OCI-LY3 (cell line): ENCODE measurements around the gene RNGTT.

Source experiments
- H2AFZ ChIP-seq: fragments of 200-600, 300-600 bp; shearing (Covaris generic); 2 replicates; pipeline ENCODE4 v1.6.0; 2014; ENCODE audit warnings: antibody characterized with exemption, low read depth, low read length
- H3K27ac ChIP-seq: fragments of 200-600, 300-600 bp; sonication (generic); 2 replicates; pipeline ENCODE4 v1.5.1; 2014; ENCODE audit warnings: mild to moderate bottlenecking, low read length, moderate library complexity, mixed read lengths
- H3K27me3 ChIP-seq: fragments of 200-600, 300-600 bp; sonication (generic); 2 replicates; pipeline ENCODE4 v1.6.1; 2014; ENCODE audit warnings: low read depth, low read length, mixed read lengths
- H3K36me3 ChIP-seq: fragments of 200-600, 300-600 bp; sonication (generic); replicated peaks from 2 replicates; pipeline ENCODE3; 2014; ENCODE audit warnings: low read depth, low read length, mixed read lengths
- H3K4me1 ChIP-seq: fragments of 300-600, 200-600 bp; sonication (generic); 2 replicates; pipeline ENCODE4 v1.6.1; 2014; ENCODE audit warnings: low read length, mixed read lengths
- H3K4me2 ChIP-seq: fragments of 200-600, 300-600 bp; sonication (generic); 2 replicates; pipeline ENCODE4 v1.6.1; 2014; ENCODE audit warnings: low read length, mixed read lengths
- H3K4me3 ChIP-seq: fragments of 300-600, 200-600 bp; sonication (generic); 2 replicates; pipeline ENCODE4 v1.5.1; 2014; ENCODE audit warnings: antibody characterized with exemption, mild to moderate bottlenecking, low read length, moderate library complexity
- H3K79me2 ChIP-seq: fragments of 300-600, 200-600 bp; shearing (Covaris generic); 2 replicates; pipeline ENCODE4 v1.6.1; 2014; ENCODE audit warnings: mild to moderate bottlenecking, low read length, mixed read lengths
- H3K9ac ChIP-seq: fragments of 300-600, 200-600 bp; shearing (Covaris generic); 2 replicates; pipeline ENCODE4 v1.6.0; 2014; ENCODE audit warnings: mild to moderate bottlenecking, low read length, moderate library complexity
- H3K9me3 ChIP-seq: fragments of 200-600, 300-600 bp; shearing (Covaris generic); 2 replicates; pipeline ENCODE4 v1.6.1; 2014; ENCODE audit warnings: low read length, mixed read lengths; ENCODE audit not compliant: insufficient read depth
- H4K20me1 ChIP-seq: fragments of 200-600, 300-600 bp; sonication (generic); 2 replicates; pipeline ENCODE4 v1.6.1; 2016; ENCODE audit warnings: low read length, mixed read lengths; ENCODE audit not compliant: insufficient read depth
- CTCF ChIP-seq: fragments of 200-600, 300-600 bp; sonication (generic); IDR thresholded peaks from 2 replicates; pipeline ENCODE4 v1.5.1; 2014; ENCODE audit warnings: antibody characterized with exemption, low read length, low read depth
- EZH2phosphoT487 ChIP-seq: fragments of 200-600 bp; shearing (Covaris generic); IDR thresholded peaks from 2 replicates; pipeline ENCODE4 v1.6.1; 2018; ENCODE audit warnings: antibody characterized with exemption, mixed run types, low read depth

Gene RNGTT

GRCh38 chr6:88641178-88641903 lies 322.1 kb downstream of the RNGTT start:
- Histone ChIP-seq H3K4me2 (peak overlapping the region; percentile 73), H4K20me1 (no peaks in the 10 kb centered on the region), H2AFZ (no peak overlapping the region), H3K4me3 (peak overlapping the region; percentile 43), H3K4me1 (peaks cover 28% of the 10 kb centered on the region), H3K9me3 (no peaks in the 10 kb centered on the region), H3K27me3 (no peaks in the 10 kb centered on the region), H3K9ac (peak overlapping the region; percentile 48), H3K27ac (peak overlapping the region; percentile 89), H3K36me3 (no peaks in the 10 kb centered on the region), H3K79me2 (no peaks in the 10 kb centered on the region)
- no peak for TF ChIP-seq CTCF
- TF ChIP-seq EZH2phosphoT487 = no peak

GRCh38 chr6:88637761-88638545 lies 325.5 kb downstream of the RNGTT start:
- H3K9me3 ChIP-seq = no peaks in the 10 kb centered on the region
- H3K36me3 ChIP-seq = no peaks in the 10 kb centered on the region
- H4K20me1 ChIP-seq = no peaks in the 10 kb centered on the region
- no peaks in the 10 kb centered on the region for H3K79me2 ChIP-seq
- H3K27me3 ChIP-seq = no peaks in the 10 kb centered on the region
- no peak overlapping the region for H3K27ac ChIP-seq
- no peak overlapping the region for H3K4me2 ChIP-seq
- no peak overlapping the region for H3K9ac ChIP-seq
- no peak overlapping the region for H2AFZ ChIP-seq
- no peak overlapping the region for H3K4me3 ChIP-seq
- H3K4me1 ChIP-seq = peaks cover 28% of the 10 kb centered on the region
- no peak for TF ChIP-seq CTCF
- no peak for TF ChIP-seq EZH2phosphoT487

GRCh38 chr6:88636871-88637270 lies 326.5 kb downstream of the RNGTT start:
- H3K27ac ChIP-seq = no peak overlapping the region
- no peaks in the 10 kb centered on the region for H4K20me1 ChIP-seq
- H3K36me3 ChIP-seq = no peaks in the 10 kb centered on the region
- no peaks in the 10 kb centered on the region for H3K9me3 ChIP-seq
- H3K4me1 ChIP-seq = peaks cover 18% of the 10 kb centered on the region
- no peaks in the 10 kb centered on the region for H3K79me2 ChIP-seq
- H3K4me3 ChIP-seq = no peak overlapping the region
- no peak overlapping the region for H3K9ac ChIP-seq
- H3K4me2 ChIP-seq = no peak overlapping the region
- H3K27me3 ChIP-seq = no peaks in the 10 kb centered on the region
- no peak for TF ChIP-seq CTCF
- no peak for TF ChIP-seq EZH2phosphoT487
- H2AFZ ChIP-seq = no peak overlapping the region

GRCh38 chr6:88633782-88634181 lies 329.6 kb downstream of the RNGTT start:
- Histone ChIP-seq H3K27me3 (no peaks in the 10 kb centered on the region), H2AFZ (no peak overlapping the region), H3K4me2 (no peak overlapping the region), H3K27ac (no peak overlapping the region), H3K9ac (no peak overlapping the region), H3K36me3 (no peaks in the 10 kb centered on the region), H3K4me3 (no peak overlapping the region), H3K9me3 (no peaks in the 10 kb centered on the region), H3K4me1 (no peaks in the 10 kb centered on the region), H3K79me2 (no peaks in the 10 kb centered on the region), H4K20me1 (no peaks in the 10 kb centered on the region)
- TF ChIP-seq EZH2phosphoT487 = no peak
- TF ChIP-seq CTCF = no peak
